Measurements from ENCODE around the gene POLL.

Gene POLL

DNA sequence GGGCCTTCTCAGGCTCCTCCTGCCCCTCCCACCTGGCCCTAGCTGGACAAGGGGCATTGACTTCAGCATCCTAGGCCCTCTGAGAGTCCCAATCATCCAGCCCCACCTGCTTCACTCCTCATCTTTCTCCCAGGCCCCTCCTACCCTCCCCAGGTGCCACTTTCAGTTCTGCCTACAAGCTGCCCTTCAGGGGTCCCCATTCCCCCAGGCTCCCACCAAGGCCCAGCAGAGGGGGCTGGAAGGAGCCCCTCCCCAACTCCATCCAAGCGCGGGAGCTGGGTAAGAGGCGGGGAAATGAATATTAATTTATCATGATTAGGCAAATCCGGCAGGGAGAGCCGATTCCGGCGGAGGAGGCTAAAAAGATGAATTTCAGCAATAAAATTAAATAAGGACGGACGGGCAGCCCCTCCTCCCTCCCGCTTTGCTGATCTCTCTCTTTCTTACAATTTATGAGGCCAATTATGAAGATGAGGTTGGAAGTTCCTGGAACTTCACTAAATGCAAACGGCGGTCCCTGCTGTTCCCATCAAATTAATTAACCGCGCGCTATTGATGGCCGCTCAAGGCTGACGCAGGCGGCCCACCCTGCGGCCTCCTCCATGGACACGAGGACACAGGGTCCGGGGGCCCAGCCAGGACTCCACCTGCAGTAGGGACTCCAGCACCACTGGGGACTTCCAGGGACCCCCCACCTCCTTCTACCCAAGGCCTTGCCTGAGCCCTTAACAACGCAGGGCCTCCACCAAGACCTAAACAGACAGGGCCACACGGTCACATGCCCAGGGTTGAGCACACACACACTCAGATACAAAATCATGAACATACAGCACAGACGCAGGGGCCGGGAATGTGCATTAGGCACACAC, 13.9 kb downstream of the POLL start:
- no peak for DNase-seq

DNA sequence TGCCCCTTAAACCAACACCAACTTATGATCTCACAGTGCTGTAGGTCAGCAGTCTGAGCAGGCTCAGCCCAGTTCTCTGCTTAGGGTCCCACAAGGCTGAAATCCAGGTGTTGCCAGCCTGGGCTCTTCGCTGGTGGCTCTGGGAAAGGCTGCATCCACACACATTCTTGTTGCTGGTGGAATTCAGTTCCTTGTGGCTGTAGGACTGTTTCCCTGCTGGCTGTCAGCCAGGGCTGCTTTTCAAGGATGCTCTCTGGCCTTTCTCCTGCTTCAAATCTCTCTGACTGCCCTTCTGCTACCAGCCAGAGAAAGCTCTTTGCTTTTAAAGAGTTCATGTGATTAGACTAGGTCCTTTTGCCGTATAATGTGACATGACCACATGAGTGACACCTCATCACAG, 15.3 kb downstream of the POLL start:
- peak; percentile 28 for DNase-seq

DNA sequence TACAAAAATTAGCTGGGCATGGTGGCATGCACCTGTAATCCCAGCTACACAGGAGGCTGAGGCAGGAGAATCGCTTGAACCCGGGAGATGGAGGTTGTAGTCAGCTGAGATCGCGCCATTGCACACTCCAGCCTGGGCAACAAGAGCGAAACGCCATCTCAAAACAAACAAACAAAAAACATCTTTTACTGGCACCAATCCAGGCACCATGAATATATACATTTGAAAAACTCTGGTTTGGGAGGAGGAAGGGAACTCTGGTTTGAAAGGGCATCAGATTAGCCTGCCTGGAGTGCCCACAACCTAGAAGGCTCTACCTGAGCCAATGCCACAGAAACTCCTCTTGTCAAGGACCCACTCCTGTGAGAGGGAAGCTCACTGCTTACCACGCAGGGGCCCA, 15.9 kb downstream of the POLL start:
- no peak for DNase-seq

DNA sequence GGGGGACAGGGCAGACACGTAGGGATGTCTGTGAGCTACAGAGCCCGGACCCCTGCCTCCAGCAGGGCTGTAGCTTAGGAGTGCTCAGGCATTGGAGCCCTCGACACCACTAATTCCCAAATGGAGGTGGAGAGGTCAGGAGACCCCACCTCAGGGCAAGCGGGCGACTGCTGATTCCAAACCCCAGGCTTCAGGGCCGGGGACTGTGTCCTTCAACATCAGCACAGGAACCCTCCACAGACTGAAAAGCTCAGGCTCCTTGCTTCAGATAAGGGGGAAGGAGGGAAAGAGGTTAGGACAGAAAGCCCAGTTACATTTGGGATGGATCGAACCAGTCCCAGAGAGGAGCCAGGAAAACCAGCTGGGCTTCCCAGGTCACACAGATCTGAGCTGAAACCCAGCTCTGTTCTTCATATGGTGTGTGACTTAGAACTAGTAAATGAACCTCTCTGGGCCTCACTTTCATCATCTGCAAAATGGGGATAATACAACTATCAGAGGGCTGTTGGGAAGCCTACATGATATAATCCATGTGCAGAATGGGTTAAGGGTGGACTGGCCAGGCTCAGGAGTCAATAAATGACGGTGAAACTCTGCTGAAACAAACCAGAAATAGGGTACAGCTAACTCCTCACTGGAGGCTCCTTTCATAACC, 16.7 kb downstream of the POLL start:
- DNase-seq, result no peak

DNA sequence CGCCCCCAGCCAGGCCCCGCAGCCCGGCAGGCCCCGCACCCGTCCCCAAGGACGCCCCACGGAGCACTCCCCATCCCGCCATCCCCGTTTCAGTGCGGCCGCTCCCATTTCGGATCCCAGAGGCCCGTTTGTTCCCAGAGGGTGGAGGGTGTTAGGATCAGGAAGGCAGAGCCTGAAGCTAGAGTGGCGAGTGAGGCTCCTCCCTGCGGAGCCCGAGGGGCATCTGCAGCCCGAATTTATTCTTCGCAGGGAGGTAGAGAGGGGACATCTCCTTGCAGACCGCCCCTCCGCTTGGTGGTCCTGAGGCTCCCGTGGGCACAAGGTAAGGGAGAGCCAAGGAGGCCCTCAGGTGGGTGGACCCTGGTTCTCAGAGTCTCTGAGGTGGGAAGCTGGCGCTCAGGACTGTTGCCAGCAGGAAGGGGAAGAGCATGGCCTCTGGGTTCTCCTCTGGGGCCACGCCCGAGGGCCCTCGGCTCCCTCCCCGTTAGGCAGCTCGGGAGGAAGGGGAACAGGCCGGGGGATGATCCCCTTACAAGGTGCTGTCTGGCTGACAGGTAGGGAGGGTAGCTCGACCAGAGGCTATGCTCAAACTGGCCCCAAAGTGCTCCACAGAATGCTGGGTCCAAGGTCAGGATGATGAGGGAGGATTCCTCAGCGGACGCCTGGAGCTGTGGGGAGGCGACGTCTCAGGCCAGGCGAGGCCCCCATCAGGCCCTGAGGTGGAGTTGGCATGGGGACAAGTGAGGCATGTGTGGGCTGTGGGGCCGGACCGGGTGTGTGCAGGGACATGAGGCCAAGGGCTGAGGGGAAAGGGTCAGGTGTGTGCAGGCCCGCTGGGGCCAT, 17.4 kb downstream of the POLL start:
- DNase-seq, result no peak

DNA sequence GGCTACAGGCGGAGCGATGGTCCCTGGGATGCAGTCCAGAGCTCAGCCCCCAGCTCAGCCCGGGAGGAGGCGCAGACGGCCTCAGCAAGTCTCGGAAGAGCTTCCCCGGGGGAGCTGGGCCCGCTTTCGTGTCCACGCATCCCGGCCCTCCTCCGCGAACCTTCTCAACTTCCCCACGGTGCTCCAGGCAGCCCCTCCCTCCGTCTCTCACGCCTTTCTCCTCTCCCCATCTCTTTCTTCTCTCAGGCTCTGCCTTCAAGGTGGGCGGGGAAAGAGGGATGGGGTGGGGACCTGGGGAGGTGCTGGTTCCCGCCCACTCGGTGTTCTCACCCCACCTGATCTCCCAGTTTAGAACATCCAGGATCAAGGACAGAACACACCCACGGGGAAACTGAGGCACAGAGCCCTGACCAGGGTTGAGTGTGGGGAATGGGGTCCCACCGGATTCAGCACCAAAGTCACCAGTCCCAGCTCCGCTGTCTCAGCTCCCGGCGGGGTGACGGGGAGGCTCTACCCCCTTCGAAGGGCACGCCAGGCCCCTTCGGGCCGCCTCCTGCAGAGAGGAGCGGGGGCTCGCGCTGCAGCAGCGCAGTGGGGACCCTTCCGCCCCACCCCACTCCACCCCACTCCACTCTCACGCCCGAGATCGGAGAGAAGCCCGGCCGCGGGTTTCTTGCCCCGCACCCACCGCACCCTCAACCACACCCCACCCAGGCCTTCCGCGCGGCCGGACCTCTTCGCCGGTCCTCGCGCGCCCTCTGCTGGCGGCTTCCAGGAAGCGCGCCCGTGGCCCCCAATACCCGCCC, 18.2 kb downstream of the POLL start:
- DNase-seq, result peak; percentile 91

DNA sequence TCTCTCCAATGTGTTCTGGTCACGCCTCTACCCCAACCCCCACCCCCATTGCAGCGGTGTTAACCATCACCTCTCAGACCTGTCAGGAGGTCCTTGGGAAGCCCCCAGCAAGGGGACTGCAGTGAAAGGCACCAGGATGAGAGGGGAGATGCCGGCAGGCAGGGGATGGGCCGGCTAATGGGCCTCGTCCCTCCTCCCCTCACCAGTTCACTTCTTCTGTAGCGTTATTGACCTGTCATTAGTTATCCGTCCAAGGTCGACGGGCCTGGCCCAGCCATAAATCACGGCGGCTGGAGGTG, 18.8 kb downstream of the POLL start:
- DNase-seq, result no peak

DNA sequence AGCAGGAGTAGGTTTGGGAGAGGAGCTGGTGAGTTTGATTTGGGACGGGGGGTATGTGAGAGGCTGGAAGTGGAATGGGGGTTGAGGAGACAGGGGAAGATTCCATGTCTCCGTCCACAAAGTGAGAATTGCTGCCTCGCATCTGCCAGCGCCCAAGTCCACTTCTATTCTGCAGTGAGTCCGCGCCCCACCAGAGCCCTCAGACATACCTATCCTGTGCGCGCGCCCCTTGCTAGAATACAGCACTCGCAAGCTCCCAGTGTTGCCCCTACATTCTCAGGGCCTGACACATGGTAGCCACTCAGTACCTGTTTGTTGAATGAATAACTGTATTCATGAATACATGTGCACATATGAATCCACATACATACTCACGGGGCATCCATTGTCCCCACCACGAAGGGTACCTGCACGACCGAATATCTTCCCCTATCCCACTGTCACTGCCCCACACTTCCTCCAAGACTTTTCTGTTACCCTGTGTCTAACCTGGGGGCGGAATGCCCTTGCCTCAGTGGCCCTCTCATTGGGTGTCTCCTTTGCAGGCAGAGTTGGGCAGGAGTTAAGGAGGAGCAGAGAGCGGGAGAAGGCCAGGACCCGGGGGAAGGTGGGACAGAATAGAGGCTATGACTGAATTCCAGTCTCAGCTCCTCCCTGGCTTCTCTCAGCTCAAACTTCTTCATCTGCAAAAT, 19.9 kb downstream of the POLL start:
- no peak for DNase-seq

DNA sequence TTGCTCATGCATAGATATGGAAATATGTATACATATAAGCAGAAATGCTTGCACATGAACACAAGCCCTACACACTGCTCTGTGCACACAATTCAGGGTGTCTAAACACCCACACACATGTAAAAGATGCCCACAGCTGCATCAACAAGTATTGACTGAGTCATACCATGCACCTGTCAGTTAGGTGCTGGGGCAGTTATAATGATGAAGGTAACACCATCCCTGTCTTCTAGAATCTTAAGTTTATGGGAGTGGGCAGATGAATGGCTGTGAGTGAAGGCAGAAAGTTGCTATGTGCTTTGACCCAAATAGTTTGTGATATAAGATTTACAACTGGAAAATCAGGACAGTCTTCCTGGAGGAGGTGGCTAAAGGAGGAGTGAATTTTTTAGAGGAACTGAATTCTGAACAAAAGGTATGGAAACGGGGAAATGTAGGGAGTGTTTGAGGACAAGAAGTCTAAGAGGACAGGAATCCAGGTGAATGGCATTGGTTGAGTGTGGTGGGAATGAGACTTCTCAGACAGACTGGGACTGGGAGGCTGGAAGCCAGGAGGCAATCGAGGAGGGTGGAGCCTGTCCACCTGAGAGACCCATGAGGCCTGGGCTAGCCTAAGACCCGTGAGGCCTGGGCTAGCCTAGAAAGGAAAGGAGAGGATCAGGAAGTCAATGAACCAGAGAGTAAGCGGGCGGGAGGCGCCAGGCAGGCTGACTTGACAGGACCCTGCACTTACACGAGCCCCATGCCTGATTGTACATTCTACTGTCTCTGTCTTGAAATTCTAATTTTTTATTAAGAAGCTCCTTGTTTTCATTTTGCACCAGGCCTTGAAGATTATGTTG, 20.7 kb downstream of the POLL start:
- DNase-seq, result no peak

DNA sequence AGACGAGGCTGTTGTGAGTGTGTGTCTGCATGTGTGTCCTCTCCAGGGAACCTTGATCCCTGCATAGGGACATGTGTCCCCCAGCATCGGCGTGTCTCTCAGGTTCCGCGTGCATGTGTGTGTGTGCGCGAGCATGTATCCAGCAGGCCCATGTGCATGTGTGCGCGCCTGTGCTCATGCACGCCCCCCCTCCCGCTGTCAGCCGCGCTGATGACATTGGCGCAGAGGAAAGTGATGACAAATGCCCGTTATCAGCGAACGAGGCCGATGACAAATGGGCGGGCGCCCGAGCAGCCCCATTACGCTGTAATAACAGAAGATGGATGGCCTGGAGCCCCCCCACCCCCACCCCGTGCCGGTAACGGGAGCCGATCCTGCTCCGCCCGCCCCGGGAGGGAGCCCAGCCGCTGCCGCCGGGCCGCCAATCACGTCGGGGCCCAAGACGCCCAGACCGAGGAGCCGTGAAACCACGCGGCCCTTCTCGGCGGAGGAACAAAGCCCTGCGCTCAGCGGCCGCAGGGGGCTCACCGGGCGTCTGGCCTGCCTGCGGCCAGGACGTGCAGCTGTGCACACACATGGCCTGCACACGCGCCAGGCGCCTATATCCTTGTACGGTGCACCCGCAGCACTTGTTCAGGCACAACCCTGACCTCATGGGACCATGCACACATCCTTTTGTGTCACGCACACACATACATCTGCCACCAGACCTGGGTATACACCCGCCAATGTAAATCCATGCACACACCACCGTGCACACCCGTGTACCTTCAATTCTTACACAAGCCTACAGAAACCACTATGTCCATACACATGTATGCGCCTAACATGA, 21.5 kb downstream of the POLL start:
- no peak for DNase-seq

DNA sequence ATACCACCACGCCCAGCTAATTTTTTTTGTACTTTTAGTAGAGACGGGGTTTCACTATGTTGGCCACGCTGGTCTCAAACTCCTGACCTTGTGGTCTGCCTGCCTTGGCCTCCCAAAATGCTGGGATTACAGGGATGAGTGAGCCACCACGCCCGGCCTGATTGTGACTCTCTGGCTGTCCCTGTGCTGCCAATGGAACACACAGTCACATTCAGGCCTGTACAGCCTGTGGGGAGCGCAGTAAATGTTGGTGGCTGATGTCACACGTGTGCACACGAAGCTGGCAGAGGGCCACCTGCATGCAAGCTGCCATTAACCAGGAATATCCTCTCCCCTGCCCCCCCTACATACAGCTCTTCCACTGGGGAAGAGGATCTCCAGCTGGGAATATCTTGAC, 22.1 kb downstream of the POLL start:
- no peak for DNase-seq

DNA sequence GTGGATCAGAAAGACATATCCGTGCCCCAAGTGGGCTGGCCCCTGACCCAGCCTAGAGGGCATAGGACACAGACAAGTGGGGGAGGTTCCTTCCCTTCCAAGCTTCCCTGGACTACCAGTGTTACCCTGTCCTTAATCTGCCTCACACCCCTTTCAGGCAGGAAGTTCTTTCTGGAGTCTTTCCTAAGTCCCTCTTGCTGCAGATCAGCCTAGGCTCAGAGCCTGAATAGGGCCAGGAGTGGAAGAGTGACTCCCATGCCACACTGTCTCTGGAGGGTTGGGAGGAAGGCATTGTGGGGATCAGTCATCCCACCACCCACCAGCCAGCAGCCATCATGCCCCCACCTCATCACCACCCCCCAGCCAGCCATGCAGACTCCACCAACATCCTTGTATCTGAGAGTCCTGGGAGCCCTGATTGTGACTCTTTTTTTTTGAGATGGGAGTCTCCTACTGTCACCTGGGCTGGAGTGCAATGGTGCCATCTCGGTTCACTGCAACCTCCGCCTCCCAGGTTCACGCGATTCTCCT, 22.6 kb downstream of the POLL start:
- DNase-seq, result no peak

DNA sequence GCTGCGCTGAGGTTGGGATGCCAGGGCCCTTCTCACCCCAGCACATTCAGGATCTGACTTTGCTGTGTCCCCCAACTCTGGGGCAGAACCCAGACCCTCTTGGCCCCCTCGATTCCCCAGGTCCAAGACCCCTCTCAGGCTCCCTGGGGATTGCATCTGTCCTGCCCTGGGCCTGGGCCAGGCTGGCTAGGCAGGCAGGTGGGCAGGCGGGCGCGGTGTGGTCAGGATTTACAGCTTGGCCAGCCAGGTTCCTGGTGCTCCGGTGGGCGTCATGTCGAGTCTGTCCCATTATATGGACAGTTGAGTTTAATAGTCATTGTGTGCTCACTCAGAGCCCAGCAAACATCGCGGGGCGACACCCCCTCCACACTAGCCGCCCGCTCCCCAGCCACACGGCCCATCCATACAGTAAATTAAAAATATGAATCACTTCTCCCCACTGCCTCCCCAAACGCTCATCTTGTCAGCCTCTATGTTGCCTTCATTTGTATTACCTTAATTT, 23.5 kb downstream of the POLL start:
- no peak for DNase-seq

DNA sequence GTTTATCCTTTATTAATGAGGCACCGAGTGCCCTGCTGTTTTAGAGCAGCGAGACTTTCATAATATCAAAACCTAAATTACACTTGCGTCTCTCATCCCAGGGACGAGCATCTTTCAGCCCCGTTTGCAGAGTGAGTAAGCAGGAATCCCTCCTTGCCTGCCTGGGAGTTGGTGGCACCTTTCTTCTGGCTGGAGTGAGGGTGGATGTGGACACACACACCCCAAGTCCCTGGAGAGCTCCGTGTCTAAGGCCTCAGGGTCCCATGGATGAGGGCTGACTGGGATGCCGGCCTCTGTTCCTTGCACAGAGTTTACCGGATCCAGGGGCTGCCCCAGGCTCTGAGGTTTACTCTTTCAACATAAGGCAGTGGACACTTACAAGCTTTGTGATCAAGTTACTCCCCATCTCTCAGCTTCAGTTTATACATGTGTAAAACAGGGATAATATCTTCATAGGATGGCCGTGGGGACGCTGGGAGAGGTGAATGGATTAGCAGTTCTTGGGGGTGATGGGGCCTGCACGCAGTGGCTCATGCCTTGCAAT, 24.5 kb downstream of the POLL start:
- DNase-seq, result no peak

DNA sequence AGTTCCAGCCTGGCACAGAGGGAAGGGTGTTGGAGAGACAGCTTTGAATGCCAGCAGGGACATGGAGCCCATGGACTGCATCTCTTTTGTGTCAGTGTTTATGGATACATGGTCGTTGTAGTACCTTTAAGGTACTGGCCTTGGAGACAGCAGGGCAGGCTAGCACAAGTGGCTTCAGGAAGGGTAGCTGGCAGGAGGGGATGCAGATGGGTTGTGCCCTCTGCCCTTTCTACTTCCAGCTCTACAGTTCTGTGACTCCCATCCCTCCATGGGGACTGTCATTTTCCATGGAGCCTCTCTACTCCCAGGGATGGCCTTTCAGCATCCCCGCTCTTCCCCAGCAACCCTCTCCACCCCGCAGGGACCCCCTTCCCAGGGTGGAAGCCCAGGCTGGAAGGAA, 25.1 kb downstream of the POLL start:
- no peak for DNase-seq

DNA sequence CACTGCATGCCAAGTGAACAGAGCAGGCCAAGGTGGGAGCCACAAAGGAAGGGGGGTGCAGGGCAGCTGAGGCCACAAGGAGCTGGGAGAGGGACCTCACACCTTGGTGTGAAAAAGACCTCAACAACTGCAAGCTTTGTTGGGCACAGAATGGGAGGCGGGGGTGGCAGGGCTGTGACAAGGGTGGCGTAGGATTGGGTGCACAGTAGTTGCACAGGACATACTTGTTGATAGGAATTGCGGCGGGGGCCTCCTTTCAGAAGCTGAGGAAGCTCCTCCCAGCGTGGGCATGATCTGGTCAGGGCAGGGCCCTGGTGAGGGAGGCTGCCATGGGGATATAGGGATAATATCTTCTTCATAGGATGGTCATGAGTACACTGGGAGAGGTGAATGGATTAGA, 25.8 kb downstream of the POLL start:
- no peak for DNase-seq

DNA sequence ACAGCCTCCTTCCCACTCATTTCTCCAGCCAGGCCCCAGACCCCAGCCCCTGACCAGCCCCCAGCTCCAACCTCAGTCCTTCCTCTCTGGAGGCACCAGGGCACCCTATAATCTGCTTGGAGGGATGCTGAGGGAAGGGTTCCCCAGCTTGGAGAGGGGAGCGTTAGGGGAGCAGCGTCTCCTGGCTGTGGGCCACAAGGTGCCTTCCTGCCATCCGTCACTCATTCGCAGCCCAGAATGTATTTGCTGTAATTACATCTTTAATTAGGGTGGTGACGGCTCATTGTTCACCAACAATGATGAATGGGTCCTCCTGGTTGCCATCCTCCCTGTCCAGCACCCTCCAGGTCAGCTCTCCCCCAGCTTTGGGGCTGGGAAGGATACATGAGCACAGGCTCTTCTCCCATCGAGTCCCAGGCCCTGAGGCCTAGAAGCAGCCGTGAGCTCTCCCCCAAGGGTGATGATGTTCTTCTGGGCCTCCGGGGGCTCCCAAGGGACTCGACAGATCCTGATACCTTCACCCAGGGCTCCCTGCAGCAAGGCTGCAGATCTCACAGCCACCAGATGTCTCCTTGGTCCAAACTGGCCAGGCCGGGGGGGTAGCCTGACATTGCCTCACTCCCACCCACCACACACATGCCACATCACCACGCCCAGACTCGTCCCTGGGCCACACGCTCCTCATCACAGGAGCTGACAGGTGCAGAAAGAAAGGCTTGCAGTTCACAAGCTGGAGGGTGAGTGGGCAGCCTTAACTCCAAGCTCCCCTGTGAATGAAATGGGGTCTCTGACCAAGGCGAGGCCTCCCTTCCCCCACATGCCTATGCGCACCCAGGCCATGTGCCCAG, 26.8 kb downstream of the POLL start:
- DNase-seq, result no peak

DNA sequence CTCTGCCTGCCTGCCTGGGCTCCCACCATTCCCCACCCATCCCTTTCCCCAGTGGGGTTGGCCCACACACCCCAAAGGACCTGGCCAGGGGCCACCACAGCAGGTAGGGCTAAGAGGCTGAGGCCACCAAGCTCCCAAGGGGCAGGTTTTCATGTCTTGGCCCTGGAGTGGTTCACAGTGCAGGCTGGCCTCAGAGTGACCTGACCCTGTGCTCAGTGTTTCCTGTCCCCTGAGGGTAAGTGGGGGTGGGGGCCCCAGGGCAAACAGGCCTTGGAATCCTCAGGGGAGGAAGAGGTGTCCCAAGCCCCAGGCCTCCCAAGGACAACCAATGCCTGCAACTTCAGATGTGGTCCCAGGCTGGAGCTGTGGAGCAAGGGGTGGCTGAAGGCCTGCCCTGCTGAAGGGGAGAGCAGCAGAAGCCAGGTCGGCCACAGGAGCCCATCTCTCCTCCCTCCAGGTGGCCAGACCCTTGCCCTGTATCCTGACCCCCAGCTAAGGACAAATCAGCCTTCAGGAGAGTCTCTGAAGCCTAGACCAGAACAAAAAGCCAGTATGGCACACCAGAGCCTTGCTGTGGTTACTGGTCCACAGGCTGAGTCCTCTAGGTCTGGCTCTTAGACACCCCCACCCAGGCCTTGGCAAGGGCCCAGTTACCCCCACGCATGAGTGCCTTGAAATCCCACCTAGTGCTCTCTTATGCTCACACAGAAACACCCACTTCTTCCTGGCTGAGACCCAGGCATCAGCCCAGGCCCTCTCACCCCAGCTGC, 27.6 kb downstream of the POLL start:
- DNase-seq, result no peak

Data from OCI-M1 (cell line).